HepG2 (cell line): Measurements from ENCODE around the gene MFSD12. TPM values are rescaled to one million over a fixed set of nuclear protein-coding genes. Genes with fewer than 3 reads are reported as not detected.

Experiments used
- ARID5B ChIP-seq: IDR thresholded peaks from 2 replicates; pipeline ENCODE4 v1.4.0; 2020; ENCODE audit warnings: mild to moderate bottlenecking, missing genetic modification reagents
- ASH2L ChIP-seq: fragments of 300-600, 200-600 bp; sonication (generic); IDR thresholded peaks from 2 replicates; pipeline ENCODE4 v1.7.0; 2017; ENCODE audit warnings: low read depth, mild to moderate bottlenecking, moderate library complexity, mixed read lengths, low read length; ENCODE audit not compliant: insufficient read length
- GLI4 ChIP-seq: sonication (generic); formaldehyde crosslinking; IDR thresholded peaks from 2 replicates; pipeline ENCODE4 v1.5.1; 2020; ENCODE audit warnings: missing genetic modification reagents, mild to moderate bottlenecking, moderate library complexity, borderline replicate concordance
- RCOR2 ChIP-seq: IDR thresholded peaks from 2 replicates; pipeline ENCODE4 v1.6.1; 2016; ENCODE audit warnings: missing biosample characterization, missing genetic modification reagents
- XRCC5 ChIP-seq: fragments of 200-400 bp; formaldehyde crosslinking; optimal IDR thresholded peaks from 2 replicates; pipeline ENCODE3; 2017; ENCODE audit warnings: mild to moderate bottlenecking, low read length
- ZBTB7B ChIP-seq: sonication (generic); formaldehyde crosslinking; IDR thresholded peaks from 2 replicates; pipeline ENCODE4 v1.4.0; 2020; ENCODE audit warnings: missing genetic modification reagents
- ZNF282 ChIP-seq: fragments of 450-650 bp; IDR thresholded peaks from 2 replicates; pipeline ENCODE4 v1.6.1; 2018; ENCODE audit not compliant: partially characterized antibody
- ZNF292 ChIP-seq: sonication (generic); formaldehyde crosslinking; IDR thresholded peaks from 2 replicates; pipeline ENCODE4 v1.8.1; 2022; ENCODE audit warnings: mild to moderate bottlenecking, low read depth, missing genetic modification reagents, borderline replicate concordance
- ZNF510 ChIP-seq: sonication (generic); formaldehyde crosslinking; IDR thresholded peaks from 2 replicates; pipeline ENCODE4 v1.4.0; 2020; ENCODE audit warnings: low read depth, mild to moderate bottlenecking, missing genetic modification reagents
- ZNF703 ChIP-seq: sonication (generic); formaldehyde crosslinking; IDR thresholded peaks from 2 replicates; pipeline ENCODE4 v1.5.1; 2020; ENCODE audit warnings: missing genetic modification reagents, mild to moderate bottlenecking, moderate library complexity, borderline replicate concordance
- ZNF781 ChIP-seq: sonication (generic); formaldehyde crosslinking; IDR thresholded peaks from 2 replicates; pipeline ENCODE4 v1.5.1; 2020; ENCODE audit warnings: borderline replicate concordance, mild to moderate bottlenecking, missing genetic modification reagents; ENCODE audit errors: not compliant biosample characterization
- ZXDC ChIP-seq: sonication (generic); formaldehyde crosslinking; IDR thresholded peaks from 2 replicates; pipeline ENCODE4 v1.5.0; 2020; ENCODE audit warnings: mild to moderate bottlenecking, missing genetic modification reagents
- polyA plus RNA-seq, 8 experiments: library from polyadenylated mRNA; depleted of rRNA in 3 of 8; stranded (reverse) in 7 of 8; unstranded in 1 of 8; fragments of >200 nt; fragmentation: Illumina TruSeq in 4 of 8; extraction: Trizol in 4 of 8; gene quantifications; 2 replicates each; pipeline versions ENCODE4 v1.2.1 to v1.2.3, GENCODE V29; 2011 to 2016; ENCODE audit warnings: low read depth in 4 of 8, missing spikeins in 1 of 8, mixed read lengths in 1 of 8; ENCODE audit not compliant: insufficient read depth in 1 of 8
- total RNA-seq, 5 experiments: library from RNA; depleted of rRNA; stranded (reverse); fragments of >200 nt; fragmentation: Illumina TruSeq; extraction: Trizol; gene quantifications; 2 replicates each; pipeline ENCODE4 v1.2.3, GENCODE V29; 2016; ENCODE audit warnings: low read depth in 1 of 5
- TF ChIP-seq, protein P1 (sequence below): sonication (generic); formaldehyde crosslinking; conservative IDR thresholded peaks from 2 replicates; pipeline ENCODE4 v1.4.0; 2020; ENCODE audit warnings: missing genetic modification reagents
- TF ChIP-seq, protein P2 (sequence below): IDR thresholded peaks from 2 replicates; pipeline ENCODE4 v1.6.1; 2018; ENCODE audit warnings: missing genetic modification reagents, mild to moderate bottlenecking, missing compliant biosample characterization

The MFSD12 gene
- total and polyA plus RNA-seq, 2 of the 13 experiments (the other 11 are each of a cell fraction or from before 2014, with no cell fraction given) = 27.2 to 29.1 TPM

DNA sequence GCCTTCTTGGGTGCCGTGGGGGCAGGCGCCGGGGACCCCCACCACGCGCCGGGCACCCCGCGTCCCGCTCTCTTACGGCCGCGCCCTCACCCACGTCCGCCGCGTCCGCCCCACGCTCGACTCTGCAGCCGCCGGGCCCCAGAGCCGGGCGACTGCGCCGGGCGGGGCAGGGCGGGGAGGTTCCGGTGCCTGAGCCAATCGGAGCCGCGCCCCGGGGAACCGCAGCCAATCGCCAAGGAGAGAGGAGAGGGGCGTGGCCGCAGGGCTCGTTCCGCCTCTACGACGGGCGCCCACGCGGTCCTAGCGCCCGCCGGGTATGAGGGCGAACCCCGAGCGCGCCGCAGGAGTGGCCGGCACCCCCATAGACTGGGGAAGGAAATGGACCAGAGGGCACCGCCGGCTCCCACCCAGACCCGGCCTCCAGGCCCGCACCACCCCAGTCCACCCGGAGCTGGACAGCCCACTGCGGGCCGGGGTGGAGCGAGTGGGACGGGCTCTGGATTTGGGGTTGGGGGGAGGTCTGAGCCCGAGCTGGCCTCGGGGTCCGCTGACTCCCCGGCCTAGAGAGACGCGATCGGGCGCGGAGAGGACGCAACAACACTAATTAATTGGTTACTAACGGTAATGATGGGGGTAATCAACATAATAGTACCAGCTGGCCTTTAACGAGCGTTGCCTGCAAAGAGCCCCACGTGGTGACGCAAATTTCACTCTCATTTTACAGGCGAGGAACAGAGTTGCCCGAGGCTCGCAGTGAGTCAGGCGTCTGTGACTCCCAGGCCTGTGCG is at the start of gene MFSD12 (continued):
- TF ChIP-seq XRCC5 = peak; percentile 96
- TF ChIP-seq ZNF282 = no peak
- TF ChIP-seq ZXDC = no peak
- TF ChIP-seq ZNF292 (CRISPR knock-in tag) = no peak
- no peak for TF ChIP-seq ZNF510 (CRISPR knock-in tag)
- peak; percentile 95 for TF ChIP-seq ZBTB7B (CRISPR knock-in tag)
- no peak for TF ChIP-seq ZNF703
- peak; percentile 59 for TF ChIP-seq ASH2L
- no peak for TF ChIP-seq ZNF781 (CRISPR knock-in tag)
- no peak for TF ChIP-seq ARID5B
- no peak for TF ChIP-seq RCOR2 (CRISPR knock-in tag)
- 0 out of 2 replicates have a peak, but pooled peaks have one; percentile 16 for TF ChIP-seq GLI4 (CRISPR knock-in tag)
- TF ChIP-seq, protein P1, sequence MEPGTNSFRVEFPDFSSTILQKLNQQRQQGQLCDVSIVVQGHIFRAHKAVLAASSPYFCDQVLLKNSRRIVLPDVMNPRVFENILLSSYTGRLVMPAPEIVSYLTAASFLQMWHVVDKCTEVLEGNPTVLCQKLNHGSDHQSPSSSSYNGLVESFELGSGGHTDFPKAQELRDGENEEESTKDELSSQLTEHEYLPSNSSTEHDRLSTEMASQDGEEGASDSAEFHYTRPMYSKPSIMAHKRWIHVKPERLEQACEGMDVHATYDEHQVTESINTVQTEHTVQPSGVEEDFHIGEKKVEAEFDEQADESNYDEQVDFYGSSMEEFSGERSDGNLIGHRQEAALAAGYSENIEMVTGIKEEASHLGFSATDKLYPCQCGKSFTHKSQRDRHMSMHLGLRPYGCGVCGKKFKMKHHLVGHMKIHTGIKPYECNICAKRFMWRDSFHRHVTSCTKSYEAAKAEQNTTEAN = no peak
- TF ChIP-seq, protein P2, sequence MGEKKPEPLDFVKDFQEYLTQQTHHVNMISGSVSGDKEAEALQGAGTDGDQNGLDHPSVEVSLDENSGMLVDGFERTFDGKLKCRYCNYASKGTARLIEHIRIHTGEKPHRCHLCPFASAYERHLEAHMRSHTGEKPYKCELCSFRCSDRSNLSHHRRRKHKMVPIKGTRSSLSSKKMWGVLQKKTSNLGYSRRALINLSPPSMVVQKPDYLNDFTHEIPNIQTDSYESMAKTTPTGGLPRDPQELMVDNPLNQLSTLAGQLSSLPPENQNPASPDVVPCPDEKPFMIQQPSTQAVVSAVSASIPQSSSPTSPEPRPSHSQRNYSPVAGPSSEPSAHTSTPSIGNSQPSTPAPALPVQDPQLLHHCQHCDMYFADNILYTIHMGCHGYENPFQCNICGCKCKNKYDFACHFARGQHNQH (CRISPR knock-in tag) = peak; percentile 53; the same call in 1 of the 2 replicates
